ENCODE data around the gene PSMB5. TPM values are rescaled to one million over a fixed set of nuclear protein-coding genes. Genes with fewer than 3 reads are reported as not detected.

PSMB5 gene
- total and polyA plus RNA-seq, 9 of the 15 experiments (the other 6 are each of a cell fraction or from before 2014, with no cell fraction given): 198 to 1,870 (median 269) TPM

DNA sequence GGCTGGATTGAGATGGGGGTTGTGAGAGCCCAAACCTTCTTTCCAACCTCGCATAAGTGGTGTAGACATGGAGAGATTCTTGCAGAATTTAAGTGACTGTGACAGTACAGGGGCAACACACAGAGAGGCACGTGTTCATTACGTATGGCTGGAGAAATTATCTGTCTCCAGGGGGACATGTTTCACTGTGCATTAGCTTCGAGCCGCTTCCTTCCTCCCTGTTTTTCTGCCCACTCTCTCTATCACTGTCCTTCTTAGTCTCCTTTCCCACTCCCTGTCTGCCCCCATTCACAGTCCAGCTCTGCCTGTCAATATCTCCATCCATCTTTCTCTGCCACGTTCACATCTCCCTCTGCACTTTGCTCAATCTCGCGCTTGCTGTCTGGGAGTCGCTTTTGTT, 13.3 kb downstream of the PSMB5 start (continued):
- TF ChIP-seq, protein P1, sequence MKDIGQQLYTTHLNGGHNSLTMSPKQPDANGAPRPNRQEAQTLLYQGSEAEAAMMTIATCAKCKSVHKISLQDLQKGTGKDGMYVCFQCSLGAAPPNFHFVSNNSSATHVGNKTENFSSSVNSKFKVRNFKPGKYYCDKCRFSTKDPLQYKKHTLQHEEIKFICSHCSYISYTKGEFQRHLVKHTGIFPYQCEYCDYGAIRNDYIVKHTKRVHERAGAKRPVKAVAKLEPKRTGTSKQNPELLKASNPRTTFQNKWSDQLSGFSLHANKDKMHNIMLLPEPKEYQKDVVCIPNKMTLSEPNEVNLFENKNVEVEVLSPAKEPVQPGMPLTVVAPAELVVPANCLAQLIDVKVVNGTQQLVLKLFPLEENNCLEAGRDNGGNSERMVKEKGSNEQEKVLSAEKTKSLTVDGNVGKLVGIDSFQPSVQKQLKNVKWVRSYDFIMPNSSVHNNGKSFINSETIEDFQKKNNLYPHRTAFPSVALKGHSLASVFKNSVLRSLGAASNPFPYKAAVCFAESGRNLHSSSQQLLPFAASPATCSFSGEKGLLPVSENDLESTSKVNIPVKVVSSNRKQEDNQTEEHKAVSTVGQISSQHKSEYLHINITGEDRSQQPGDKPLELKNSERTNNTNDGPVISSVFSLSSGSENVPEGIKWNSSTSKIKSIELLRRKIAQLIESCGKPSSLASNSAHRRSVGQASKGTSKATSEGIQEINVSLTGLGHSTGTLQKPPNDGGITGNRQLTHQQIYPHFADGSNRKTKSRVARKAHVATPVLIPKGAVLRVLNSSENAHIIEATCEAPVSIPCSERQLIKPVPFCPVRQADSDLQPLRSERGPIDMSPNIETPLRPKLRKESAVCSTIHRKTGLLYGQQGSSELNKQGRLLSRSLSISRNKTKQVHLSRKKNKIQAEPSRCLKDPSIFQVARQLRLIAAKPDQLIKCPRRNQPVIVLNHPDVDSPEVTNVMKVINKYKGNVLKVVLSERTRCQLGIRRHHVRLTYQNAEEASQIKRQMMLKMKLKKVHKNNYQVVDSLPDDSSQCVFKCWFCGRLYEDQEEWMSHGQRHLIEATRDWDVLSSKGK (CRISPR knock-in tag; IDR thresholded peaks at IDR 0.05): no peak
- TF ChIP-seq TRIM28 (IDR thresholded peaks at IDR 0.05) (no peak), ZNF3 (CRISPR knock-in tag; IDR thresholded peaks at IDR 0.05) (no peak), POU5F1 (IDR thresholded peaks at IDR 0.05; ENCODE audit: borderline replicate concordance, low read depth, low read length, partially characterized antibody) (no peak), POLR2B (IDR thresholded peaks at IDR 0.05; ENCODE audit: low read depth, partially characterized antibody) (peak; percentile 20), SMAD2 (IDR thresholded peaks at IDR 0.05; ENCODE audit: low read depth, low read length) (no peak), LCOR (CRISPR knock-in tag; IDR thresholded peaks at IDR 0.05) (no peak), BMI1 (IDR thresholded peaks at IDR 0.05; ENCODE audit: low read length) (no peak), TFAM (CRISPR knock-in tag; conservative IDR thresholded peaks at IDR 0.05) (no peak), XRCC4 (IDR thresholded peaks at IDR 0.05; ENCODE audit: extremely low read depth, insufficient read depth, insufficient read length) (no peak), MTF1 (CRISPR knock-in tag; IDR thresholded peaks at IDR 0.05; ENCODE audit: borderline replicate concordance) (no peak), KDM1A (IDR thresholded peaks at IDR 0.05) (peak in 1 of 2 experiments; percentile 16; a peak in 1 of 4 replicates), ZNF274 (IDR thresholded peaks at IDR 0.05; ENCODE audit: borderline replicate concordance, low read depth, low read length) (0 out of 2 replicates have a peak, but pooled peaks have one; percentile 29), XRCC3 (IDR thresholded peaks at IDR 0.05) (no peak), HMGN3 (IDR thresholded peaks at IDR 0.05; ENCODE audit: borderline replicate concordance, extremely low read depth, insufficient read length, low read depth, low read length) (no peak), RNF2 (IDR thresholded peaks at IDR 0.05) (no peak)
- TF ChIP-seq, protein P2, sequence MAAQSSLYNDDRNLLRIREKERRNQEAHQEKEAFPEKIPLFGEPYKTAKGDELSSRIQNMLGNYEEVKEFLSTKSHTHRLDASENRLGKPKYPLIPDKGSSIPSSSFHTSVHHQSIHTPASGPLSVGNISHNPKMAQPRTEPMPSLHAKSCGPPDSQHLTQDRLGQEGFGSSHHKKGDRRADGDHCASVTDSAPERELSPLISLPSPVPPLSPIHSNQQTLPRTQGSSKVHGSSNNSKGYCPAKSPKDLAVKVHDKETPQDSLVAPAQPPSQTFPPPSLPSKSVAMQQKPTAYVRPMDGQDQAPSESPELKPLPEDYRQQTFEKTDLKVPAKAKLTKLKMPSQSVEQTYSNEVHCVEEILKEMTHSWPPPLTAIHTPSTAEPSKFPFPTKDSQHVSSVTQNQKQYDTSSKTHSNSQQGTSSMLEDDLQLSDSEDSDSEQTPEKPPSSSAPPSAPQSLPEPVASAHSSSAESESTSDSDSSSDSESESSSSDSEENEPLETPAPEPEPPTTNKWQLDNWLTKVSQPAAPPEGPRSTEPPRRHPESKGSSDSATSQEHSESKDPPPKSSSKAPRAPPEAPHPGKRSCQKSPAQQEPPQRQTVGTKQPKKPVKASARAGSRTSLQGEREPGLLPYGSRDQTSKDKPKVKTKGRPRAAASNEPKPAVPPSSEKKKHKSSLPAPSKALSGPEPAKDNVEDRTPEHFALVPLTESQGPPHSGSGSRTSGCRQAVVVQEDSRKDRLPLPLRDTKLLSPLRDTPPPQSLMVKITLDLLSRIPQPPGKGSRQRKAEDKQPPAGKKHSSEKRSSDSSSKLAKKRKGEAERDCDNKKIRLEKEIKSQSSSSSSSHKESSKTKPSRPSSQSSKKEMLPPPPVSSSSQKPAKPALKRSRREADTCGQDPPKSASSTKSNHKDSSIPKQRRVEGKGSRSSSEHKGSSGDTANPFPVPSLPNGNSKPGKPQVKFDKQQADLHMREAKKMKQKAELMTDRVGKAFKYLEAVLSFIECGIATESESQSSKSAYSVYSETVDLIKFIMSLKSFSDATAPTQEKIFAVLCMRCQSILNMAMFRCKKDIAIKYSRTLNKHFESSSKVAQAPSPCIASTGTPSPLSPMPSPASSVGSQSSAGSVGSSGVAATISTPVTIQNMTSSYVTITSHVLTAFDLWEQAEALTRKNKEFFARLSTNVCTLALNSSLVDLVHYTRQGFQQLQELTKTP (IDR thresholded peaks at IDR 0.05; ENCODE audit: low read depth in 1 of 2, partially characterized antibody in 2 of 2): no peak
- TF ChIP-seq, protein P3, sequence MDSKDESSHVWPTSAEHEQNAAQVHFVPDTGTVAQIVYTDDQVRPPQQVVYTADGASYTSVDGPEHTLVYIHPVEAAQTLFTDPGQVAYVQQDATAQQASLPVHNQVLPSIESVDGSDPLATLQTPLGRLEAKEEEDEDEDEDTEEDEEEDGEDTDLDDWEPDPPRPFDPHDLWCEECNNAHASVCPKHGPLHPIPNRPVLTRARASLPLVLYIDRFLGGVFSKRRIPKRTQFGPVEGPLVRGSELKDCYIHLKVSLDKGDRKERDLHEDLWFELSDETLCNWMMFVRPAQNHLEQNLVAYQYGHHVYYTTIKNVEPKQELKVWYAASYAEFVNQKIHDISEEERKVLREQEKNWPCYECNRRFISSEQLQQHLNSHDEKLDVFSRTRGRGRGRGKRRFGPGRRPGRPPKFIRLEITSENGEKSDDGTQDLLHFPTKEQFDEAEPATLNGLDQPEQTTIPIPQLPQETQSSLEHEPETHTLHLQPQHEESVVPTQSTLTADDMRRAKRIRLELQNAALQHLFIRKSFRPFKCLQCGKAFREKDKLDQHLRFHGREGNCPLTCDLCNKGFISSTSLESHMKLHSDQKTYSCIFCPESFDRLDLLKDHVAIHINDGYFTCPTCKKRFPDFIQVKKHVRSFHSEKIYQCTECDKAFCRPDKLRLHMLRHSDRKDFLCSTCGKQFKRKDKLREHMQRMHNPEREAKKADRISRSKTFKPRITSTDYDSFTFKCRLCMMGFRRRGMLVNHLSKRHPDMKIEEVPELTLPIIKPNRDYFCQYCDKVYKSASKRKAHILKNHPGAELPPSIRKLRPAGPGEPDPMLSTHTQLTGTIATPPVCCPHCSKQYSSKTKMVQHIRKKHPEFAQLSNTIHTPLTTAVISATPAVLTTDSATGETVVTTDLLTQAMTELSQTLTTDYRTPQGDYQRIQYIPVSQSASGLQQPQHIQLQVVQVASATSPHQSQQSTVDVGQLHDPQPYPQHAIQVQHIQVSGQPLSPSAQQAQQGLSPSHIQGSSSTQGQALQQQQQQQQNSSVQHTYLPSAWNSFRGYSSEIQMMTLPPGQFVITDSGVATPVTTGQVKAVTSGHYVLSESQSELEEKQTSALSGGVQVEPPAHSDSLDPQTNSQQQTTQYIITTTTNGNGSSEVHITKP (IDR thresholded peaks at IDR 0.05; ENCODE audit: partially characterized antibody): peak; percentile 94
